SK-N-SH (cell line): Measurements from ENCODE around the gene TESMIN. TPM values are rescaled to one million over a fixed set of nuclear protein-coding genes. Genes with fewer than 3 reads are reported as not detected.

ENCODE experiments used
- CTCF ChIA-PET: fragments of 300-600, 350-600 bp; formaldehyde crosslinking; extraction: SDS; loops from one replicate; lab custom pipeline; 2021; lab: Yijun Ruan, JAX
- POLR2A ChIA-PET: fragments of 350-600 bp; sonication (Branson Sonifier 250); formaldehyde crosslinking; extraction: SDS; loops from one replicate; lab custom pipeline; 2020; ENCODE audit warnings: antibody characterized with exemption, inconsistent platforms; lab: Yijun Ruan, JAX
- DNase-seq: peaks from one replicate; pipeline ENCODE4 v3.0.0; 2012
- H2AFZ ChIP-seq: fragments of 200-600 bp; sonication (generic); 2 replicates; pipeline ENCODE4 v1.8.1; 2016; ENCODE audit warnings: antibody characterized with exemption, mild to moderate bottlenecking, low read depth
- H3F3A ChIP-seq: fragments of 200-600 bp; sonication (generic); replicated peaks from 2 replicates; pipeline ENCODE3; 2016; ENCODE audit warnings: antibody characterized with exemption, mild to moderate bottlenecking; ENCODE audit not compliant: insufficient read depth
- H3K27ac ChIP-seq, 2 experiments: fragments of 200-500 bp in 1 of 2; fragments of 200-600 bp in 1 of 2; sonication (Bioruptor generic) in 1 of 2; sonication (generic), shearing (Covaris generic) in 1 of 2; 2 replicates each; pipeline versions ENCODE4 v1.5.1 to v1.6.1; 2014 to 2016; ENCODE audit warnings: low read depth in 2 of 2, inconsistent platforms in 1 of 2, low read length in 1 of 2, mild to moderate bottlenecking in 1 of 2, mixed read lengths in 1 of 2
- H3K27me3 ChIP-seq: fragments of 200-600 bp; sonication (generic), shearing (Covaris generic); 2 replicates; pipeline ENCODE4 v1.6.1; 2016; ENCODE audit warnings: mixed run types; ENCODE audit not compliant: insufficient read depth
- H3K36me3 ChIP-seq, 2 experiments: fragments of 200-500 bp in 1 of 2; fragments of 200-600 bp in 1 of 2; sonication (Bioruptor generic) in 1 of 2; sonication (generic) in 1 of 2; replicated peaks in 1 of 2; 2 replicates each; pipeline versions ENCODE3 to v1.5.1; 2014 to 2016; ENCODE audit warnings: low read length in 1 of 2, mild to moderate bottlenecking in 1 of 2; ENCODE audit not compliant: insufficient read depth in 2 of 2, control insufficient read depth in 1 of 2
- H3K4me1 ChIP-seq, 2 experiments: fragments of 200-500 bp in 1 of 2; fragments of 200-600 bp in 1 of 2; sonication (Bioruptor generic) in 1 of 2; sonication (generic), shearing (Covaris generic) in 1 of 2; 2 replicates each; pipeline versions ENCODE4 v1.5.1 to v1.6.1; 2014 to 2016; ENCODE audit warnings: low read depth in 1 of 2, low read length in 1 of 2, mixed run types in 1 of 2; ENCODE audit not compliant: insufficient read depth in 2 of 2, control insufficient read depth in 1 of 2
- H3K4me2 ChIP-seq: fragments of 200-600 bp; sonication (generic), shearing (Covaris generic); 2 replicates; pipeline ENCODE4 v1.6.1; 2017; ENCODE audit warnings: mixed run types
- H3K4me3 ChIP-seq, 2 experiments: fragments of 200-500 bp in 1 of 2; fragments of 200-600 bp in 1 of 2; sonication (Bioruptor generic) in 1 of 2; sonication (generic), shearing (Covaris generic) in 1 of 2; 2 replicates each; pipeline versions ENCODE4 v1.5.1 to v1.8.1; 2014 to 2016; ENCODE audit warnings: low read depth in 2 of 2, inconsistent platforms in 1 of 2, low read length in 1 of 2, mild to moderate bottlenecking in 1 of 2, mixed read lengths in 1 of 2, moderate library complexity in 1 of 2
- H3K79me2 ChIP-seq: fragments of 200-600 bp; sonication (generic); 2 replicates; pipeline ENCODE4 v1.8.1; 2017; ENCODE audit warnings: mild to moderate bottlenecking; ENCODE audit not compliant: insufficient read depth
- H3K9ac ChIP-seq: fragments of 200-600 bp; sonication (generic); 2 replicates; pipeline ENCODE4 v1.6.1; 2017; ENCODE audit warnings: mixed run types
- H3K9me2 ChIP-seq: fragments of 200-600 bp; sonication (generic); 2 replicates; pipeline ENCODE4 v1.6.1; 2017; ENCODE audit warnings: mixed run types
- H3K9me3 ChIP-seq: fragments of 200-600 bp; sonication (generic); 2 replicates; pipeline ENCODE4 v1.6.1; 2017; ENCODE audit warnings: mixed run types, mild to moderate bottlenecking, moderate library complexity
- H4K20me1 ChIP-seq: fragments of 200-600 bp; sonication (generic); 2 replicates; pipeline ENCODE4 v1.6.1; 2017; ENCODE audit warnings: mild to moderate bottlenecking, mixed run types; ENCODE audit not compliant: insufficient read depth
- CHD2 ChIP-seq: fragments of 150-350 bp; IDR thresholded peaks from 2 replicates; pipeline ENCODE4 v1.6.1; 2018; ENCODE audit warnings: low read length; ENCODE audit not compliant: partially characterized antibody
- FOXM1 ChIP-seq: IDR thresholded peaks from 2 replicates; pipeline ENCODE4 v1.4.0; 2012; ENCODE audit warnings: low read depth, mild to moderate bottlenecking
- JUND ChIP-seq: IDR thresholded peaks from 2 replicates; pipeline ENCODE4 v1.4.0; 2012
- MEF2A ChIP-seq: IDR thresholded peaks from 2 replicates; pipeline ENCODE4 v1.4.0; 2012; ENCODE audit warnings: low read depth, borderline replicate concordance
- NFIC ChIP-seq: IDR thresholded peaks from 2 replicates; pipeline ENCODE4 v1.4.0; 2012; ENCODE audit warnings: borderline replicate concordance
- NRF1 ChIP-seq: IDR thresholded peaks from 2 replicates; pipeline ENCODE4 v1.6.1; 2012; ENCODE audit warnings: low read depth, mild to moderate bottlenecking, low read length
- POLR2AphosphoS5 ChIP-seq: IDR thresholded peaks from 2 replicates; pipeline ENCODE4 v1.6.1; 2012; ENCODE audit warnings: low read depth, low read length
- RCOR1 ChIP-seq: fragments of 150-350 bp; IDR thresholded peaks from 2 replicates; pipeline ENCODE4 v1.6.1; 2017; ENCODE audit warnings: antibody characterized with exemption, low read length
- SIN3A ChIP-seq: IDR thresholded peaks from 2 replicates; pipeline ENCODE4 v1.6.1; 2012; ENCODE audit warnings: low read depth, mild to moderate bottlenecking, low read length, moderate library complexity, borderline replicate concordance
- WGBS: methylation state at CpG from one replicate; pipeline ENCODE4 v1.1.6; 2017; ENCODE audit warnings: low lambda C conversion rate; 5-methylcytosine and 5-hydroxymethylcytosine counted together
- polyA plus RNA-seq, 3 experiments: library from polyadenylated mRNA; depleted of rRNA; stranded (reverse); fragments of >200 nt; gene quantifications; 2 replicates each; pipeline ENCODE4 v1.2.3, GENCODE V29; 2012
- TF ChIP-seq, protein P1 (sequence below): IDR thresholded peaks from 2 replicates; pipeline ENCODE4 v1.4.0; 2012; ENCODE audit warnings: low read depth, borderline replicate concordance
- TF ChIP-seq, protein P2 (sequence below): fragments of 200-600 bp; sonication (generic); IDR thresholded peaks from 2 replicates; pipeline ENCODE4 v1.6.1; 2017; ENCODE audit warnings: antibody characterized with exemption, mild to moderate bottlenecking, moderate library complexity
- TF ChIP-seq, protein P3 (sequence below): IDR thresholded peaks from 2 replicates; pipeline ENCODE4 v1.4.0; 2012; ENCODE audit warnings: low read depth
- TF ChIP-seq, protein P4 (sequence below): IDR thresholded peaks from 2 replicates; pipeline ENCODE4 v1.4.0; 2012; ENCODE audit warnings: low read depth, borderline replicate concordance
- TF ChIP-seq, protein P5 (sequence below): fragments of 150-350 bp; IDR thresholded peaks from 2 replicates; pipeline ENCODE4 v1.6.1; 2017; ENCODE audit warnings: antibody characterized with exemption, low read length, low read depth, borderline replicate concordance
- TF ChIP-seq, protein P6 (sequence below): IDR thresholded peaks from 2 replicates; pipeline ENCODE4; 2012

The TESMIN gene
- polyA plus RNA-seq, 1 of the 3 experiments (the other 2 are of a cell fraction): 3.5 TPM

DNA sequence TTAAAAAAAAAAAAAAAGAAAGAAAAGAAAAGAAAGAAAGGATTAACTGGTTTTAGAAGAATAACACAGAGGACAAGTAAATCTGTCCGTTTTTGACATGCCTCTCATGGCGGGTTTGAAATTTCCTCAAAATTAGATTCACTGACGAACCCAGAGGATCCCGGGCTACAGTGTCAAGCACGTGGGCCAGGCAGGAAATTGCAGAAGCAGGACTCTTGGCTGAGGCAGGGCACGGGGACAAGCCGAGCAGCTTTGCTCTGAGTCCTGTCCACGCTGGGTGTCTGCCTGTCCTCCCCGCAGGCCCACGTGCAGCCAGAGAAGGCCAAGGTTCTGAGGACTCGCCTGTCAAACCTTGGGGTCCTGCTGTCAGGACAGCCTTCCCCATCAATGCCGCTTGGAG lies 42.3 kb downstream of the TESMIN start:
- Histone ChIP-seq H4K20me1 (no peaks in the 10 kb centered on the region), H3K4me3 (no peak overlapping the region), H3F3A (no peaks in the 10 kb centered on the region), H3K79me2 (no peaks in the 10 kb centered on the region), H3K4me2 (no peak overlapping the region), H2AFZ (no peak overlapping the region), H3K9me3 (no peaks in the 10 kb centered on the region), H3K9ac (no peak overlapping the region), H3K36me3 (no peaks in the 10 kb centered on the region), H3K27ac (no peak overlapping the region), H3K27me3 (no peaks in the 10 kb centered on the region), H3K4me1 (peaks cover 0 to 9% of the 10 kb centered on the region in 2 experiments; a peak in 1 of 4 replicates), H3K9me2 (no peaks in the 10 kb centered on the region)
- ChIA-PET POLR2A (no interaction called here), CTCF (no interaction called here)
- 81% methylated on average over 7 of the region's 12 CpGs for WGBS
- DNase-seq: no peak
- no peak for TF ChIP-seq NRF1
- no peak for TF ChIP-seq POLR2AphosphoS5
- no peak for TF ChIP-seq JUND
- TF ChIP-seq, protein P1, sequence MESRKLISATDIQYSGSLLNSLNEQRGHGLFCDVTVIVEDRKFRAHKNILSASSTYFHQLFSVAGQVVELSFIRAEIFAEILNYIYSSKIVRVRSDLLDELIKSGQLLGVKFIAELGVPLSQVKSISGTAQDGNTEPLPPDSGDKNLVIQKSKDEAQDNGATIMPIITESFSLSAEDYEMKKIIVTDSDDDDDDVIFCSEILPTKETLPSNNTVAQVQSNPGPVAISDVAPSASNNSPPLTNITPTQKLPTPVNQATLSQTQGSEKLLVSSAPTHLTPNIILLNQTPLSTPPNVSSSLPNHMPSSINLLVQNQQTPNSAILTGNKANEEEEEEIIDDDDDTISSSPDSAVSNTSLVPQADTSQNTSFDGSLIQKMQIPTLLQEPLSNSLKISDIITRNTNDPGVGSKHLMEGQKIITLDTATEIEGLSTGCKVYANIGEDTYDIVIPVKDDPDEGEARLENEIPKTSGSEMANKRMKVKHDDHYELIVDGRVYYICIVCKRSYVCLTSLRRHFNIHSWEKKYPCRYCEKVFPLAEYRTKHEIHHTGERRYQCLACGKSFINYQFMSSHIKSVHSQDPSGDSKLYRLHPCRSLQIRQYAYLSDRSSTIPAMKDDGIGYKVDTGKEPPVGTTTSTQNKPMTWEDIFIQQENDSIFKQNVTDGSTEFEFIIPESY: no peak
- TF ChIP-seq, protein P2, sequence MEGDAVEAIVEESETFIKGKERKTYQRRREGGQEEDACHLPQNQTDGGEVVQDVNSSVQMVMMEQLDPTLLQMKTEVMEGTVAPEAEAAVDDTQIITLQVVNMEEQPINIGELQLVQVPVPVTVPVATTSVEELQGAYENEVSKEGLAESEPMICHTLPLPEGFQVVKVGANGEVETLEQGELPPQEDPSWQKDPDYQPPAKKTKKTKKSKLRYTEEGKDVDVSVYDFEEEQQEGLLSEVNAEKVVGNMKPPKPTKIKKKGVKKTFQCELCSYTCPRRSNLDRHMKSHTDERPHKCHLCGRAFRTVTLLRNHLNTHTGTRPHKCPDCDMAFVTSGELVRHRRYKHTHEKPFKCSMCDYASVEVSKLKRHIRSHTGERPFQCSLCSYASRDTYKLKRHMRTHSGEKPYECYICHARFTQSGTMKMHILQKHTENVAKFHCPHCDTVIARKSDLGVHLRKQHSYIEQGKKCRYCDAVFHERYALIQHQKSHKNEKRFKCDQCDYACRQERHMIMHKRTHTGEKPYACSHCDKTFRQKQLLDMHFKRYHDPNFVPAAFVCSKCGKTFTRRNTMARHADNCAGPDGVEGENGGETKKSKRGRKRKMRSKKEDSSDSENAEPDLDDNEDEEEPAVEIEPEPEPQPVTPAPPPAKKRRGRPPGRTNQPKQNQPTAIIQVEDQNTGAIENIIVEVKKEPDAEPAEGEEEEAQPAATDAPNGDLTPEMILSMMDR: no peak
- no peak for TF ChIP-seq MEF2A
- TF ChIP-seq, protein P3, sequence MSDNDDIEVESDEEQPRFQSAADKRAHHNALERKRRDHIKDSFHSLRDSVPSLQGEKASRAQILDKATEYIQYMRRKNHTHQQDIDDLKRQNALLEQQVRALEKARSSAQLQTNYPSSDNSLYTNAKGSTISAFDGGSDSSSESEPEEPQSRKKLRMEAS: no peak
- no peak for TF ChIP-seq SIN3A
- no peak for TF ChIP-seq NFIC
- TF ChIP-seq, protein P4, sequence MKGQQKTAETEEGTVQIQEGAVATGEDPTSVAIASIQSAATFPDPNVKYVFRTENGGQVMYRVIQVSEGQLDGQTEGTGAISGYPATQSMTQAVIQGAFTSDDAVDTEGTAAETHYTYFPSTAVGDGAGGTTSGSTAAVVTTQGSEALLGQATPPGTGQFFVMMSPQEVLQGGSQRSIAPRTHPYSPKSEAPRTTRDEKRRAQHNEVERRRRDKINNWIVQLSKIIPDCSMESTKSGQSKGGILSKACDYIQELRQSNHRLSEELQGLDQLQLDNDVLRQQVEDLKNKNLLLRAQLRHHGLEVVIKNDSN: no peak
- TF ChIP-seq CHD2: no peak
- TF ChIP-seq RCOR1: no peak
- no peak for TF ChIP-seq FOXM1
- TF ChIP-seq, protein P5, sequence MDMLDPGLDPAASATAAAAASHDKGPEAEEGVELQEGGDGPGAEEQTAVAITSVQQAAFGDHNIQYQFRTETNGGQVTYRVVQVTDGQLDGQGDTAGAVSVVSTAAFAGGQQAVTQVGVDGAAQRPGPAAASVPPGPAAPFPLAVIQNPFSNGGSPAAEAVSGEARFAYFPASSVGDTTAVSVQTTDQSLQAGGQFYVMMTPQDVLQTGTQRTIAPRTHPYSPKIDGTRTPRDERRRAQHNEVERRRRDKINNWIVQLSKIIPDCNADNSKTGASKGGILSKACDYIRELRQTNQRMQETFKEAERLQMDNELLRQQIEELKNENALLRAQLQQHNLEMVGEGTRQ: no peak
- TF ChIP-seq, protein P6, sequence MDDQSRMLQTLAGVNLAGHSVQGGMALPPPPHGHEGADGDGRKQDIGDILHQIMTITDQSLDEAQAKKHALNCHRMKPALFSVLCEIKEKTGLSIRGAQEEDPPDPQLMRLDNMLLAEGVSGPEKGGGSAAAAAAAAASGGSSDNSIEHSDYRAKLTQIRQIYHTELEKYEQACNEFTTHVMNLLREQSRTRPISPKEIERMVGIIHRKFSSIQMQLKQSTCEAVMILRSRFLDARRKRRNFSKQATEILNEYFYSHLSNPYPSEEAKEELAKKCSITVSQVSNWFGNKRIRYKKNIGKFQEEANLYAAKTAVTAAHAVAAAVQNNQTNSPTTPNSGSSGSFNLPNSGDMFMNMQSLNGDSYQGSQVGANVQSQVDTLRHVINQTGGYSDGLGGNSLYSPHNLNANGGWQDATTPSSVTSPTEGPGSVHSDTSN: no peak
